Measurements from ENCODE around the gene SACS. TPM values are rescaled to one million over a fixed set of nuclear protein-coding genes. Genes with fewer than 3 reads are reported as not detected.

Gene SACS
- total and polyA plus RNA-seq, 2 of the 8 experiments (the other 6 are each of a cell fraction or from before 2014, with no cell fraction given), result 11.0 to 54.2 TPM

DNA sequence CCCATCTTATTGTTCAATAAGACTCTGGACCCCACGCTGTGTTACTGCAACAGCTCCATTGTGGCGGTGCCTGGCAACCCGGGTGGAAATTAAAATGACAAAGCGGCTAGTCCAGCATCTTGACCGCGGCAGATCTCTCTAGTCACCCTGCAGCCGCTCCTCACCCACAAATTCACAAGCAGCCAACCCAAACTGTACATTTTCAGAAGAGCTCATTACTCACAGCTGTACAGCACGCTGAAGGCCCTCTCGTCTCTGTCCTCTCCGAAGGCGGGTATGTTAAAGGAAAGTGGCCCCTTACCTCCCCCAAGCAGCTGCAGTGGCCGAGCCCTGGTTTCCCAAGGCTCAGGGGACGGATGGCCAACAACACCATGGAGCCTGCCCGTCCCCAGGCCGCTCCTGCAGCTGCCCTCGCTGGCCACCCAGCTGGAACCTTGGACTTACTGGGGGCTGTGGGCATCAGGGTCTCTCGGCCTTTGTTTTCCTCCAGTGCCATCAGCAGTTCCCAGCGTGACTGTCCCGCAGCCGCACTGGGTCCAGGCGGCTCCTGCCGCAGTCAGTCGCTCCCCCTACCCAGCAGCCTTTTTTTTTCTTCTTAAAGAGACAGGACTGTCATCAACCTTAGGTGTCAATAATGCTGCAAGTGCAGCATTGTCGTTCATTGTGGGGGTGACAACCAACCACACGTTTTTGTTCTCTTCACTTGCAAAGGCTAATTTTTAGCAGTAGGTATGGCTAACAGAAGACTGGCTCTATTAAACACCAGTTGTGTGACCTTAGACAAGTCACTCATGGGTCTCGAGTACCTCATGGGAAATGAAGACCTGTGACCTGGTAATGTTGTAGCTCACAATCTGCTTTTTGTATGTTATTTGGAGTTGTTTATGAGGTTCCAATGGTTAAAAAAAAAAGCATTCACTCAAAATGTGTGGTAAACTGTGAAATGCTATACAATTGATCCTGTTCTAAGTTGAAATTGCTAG lies at the start of gene SACS (continued):
- TF ChIP-seq ZNF274 (IDR thresholded peaks at IDR 0.05; ENCODE audit: borderline replicate concordance, extremely low read depth, low read length) (no peak), SIN3A (conservative IDR thresholded peaks at IDR 0.05 in 1 of 2, IDR thresholded peaks at IDR 0.05 in 1 of 2; ENCODE audit: low read depth in 1 of 2, low read length in 2 of 2) (peak in 1 of 2 experiments; percentile 64; a peak in 3 of 4 replicates), POU5F1 (IDR thresholded peaks at IDR 0.05; ENCODE audit: low read depth, low read length) (0 out of 2 replicates have a peak, but pooled peaks have one; percentile 29), POLR2A (IDR thresholded peaks at IDR 0.05; ENCODE audit: control extremely low read depth in 1 of 2, low read depth in 2 of 2, low read length in 2 of 2) (peak; percentile 67 to 68), TAF7 (optimal IDR thresholded peaks at IDR 0.05; ENCODE audit: borderline replicate concordance, low read depth, low read length) (no peak), TAF1 (IDR thresholded peaks at IDR 0.05; ENCODE audit: low read depth, low read length) (0 out of 2 replicates have a peak, but pooled peaks have one; percentile 52), BRCA1 (IDR thresholded peaks at IDR 0.05; ENCODE audit: low read depth, low read length) (no peak), SAP30 (IDR thresholded peaks at IDR 0.05; ENCODE audit: insufficient read depth, insufficient replicate concordance, low read length) (peak; percentile 93), JUN (IDR thresholded peaks at IDR 0.05; ENCODE audit: low read depth, low read length) (no peak), POLR2AphosphoS5 (IDR thresholded peaks at IDR 0.05; ENCODE audit: low read depth, low read length) (no peak), SP1 (IDR thresholded peaks at IDR 0.05; ENCODE audit: low read depth, low read length) (no peak; the same call in 1 of the 2 replicates), RFX5 (IDR thresholded peaks at IDR 0.05; ENCODE audit: borderline replicate concordance, low read depth, low read length) (no peak), SP2 (IDR thresholded peaks at IDR 0.05; ENCODE audit: low read length) (no peak), NANOG (IDR thresholded peaks at IDR 0.05; ENCODE audit: insufficient read depth, low read depth, low read length, poor library complexity, severe bottlenecking) (peak; percentile 73), HDAC2 (IDR thresholded peaks at IDR 0.05; ENCODE audit: borderline replicate concordance in 1 of 2, low read depth in 2 of 2, low read length in 2 of 2) (peak in 1 of 2 experiments; percentile 85; a peak in 1 of 4 replicates), SP4 (IDR thresholded peaks at IDR 0.05; ENCODE audit: low read length) (no peak), CBX5 (IDR thresholded peaks at IDR 0.05; ENCODE audit: low read depth, low read length) (no peak)
- TF ChIP-seq, protein P1, sequence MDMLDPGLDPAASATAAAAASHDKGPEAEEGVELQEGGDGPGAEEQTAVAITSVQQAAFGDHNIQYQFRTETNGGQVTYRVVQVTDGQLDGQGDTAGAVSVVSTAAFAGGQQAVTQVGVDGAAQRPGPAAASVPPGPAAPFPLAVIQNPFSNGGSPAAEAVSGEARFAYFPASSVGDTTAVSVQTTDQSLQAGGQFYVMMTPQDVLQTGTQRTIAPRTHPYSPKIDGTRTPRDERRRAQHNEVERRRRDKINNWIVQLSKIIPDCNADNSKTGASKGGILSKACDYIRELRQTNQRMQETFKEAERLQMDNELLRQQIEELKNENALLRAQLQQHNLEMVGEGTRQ (IDR thresholded peaks at IDR 0.05; ENCODE audit: low read length), result no peak
- TF ChIP-seq, protein P2, sequence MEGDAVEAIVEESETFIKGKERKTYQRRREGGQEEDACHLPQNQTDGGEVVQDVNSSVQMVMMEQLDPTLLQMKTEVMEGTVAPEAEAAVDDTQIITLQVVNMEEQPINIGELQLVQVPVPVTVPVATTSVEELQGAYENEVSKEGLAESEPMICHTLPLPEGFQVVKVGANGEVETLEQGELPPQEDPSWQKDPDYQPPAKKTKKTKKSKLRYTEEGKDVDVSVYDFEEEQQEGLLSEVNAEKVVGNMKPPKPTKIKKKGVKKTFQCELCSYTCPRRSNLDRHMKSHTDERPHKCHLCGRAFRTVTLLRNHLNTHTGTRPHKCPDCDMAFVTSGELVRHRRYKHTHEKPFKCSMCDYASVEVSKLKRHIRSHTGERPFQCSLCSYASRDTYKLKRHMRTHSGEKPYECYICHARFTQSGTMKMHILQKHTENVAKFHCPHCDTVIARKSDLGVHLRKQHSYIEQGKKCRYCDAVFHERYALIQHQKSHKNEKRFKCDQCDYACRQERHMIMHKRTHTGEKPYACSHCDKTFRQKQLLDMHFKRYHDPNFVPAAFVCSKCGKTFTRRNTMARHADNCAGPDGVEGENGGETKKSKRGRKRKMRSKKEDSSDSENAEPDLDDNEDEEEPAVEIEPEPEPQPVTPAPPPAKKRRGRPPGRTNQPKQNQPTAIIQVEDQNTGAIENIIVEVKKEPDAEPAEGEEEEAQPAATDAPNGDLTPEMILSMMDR (IDR thresholded peaks at IDR 0.05; ENCODE audit: control extremely low read depth in 1 of 3, insufficient read depth in 1 of 3, low read depth in 1 of 3, low read length in 3 of 3), result no peak

All from H1 (cell line).